ENCODE data around the gene CNOT8.

DNA sequence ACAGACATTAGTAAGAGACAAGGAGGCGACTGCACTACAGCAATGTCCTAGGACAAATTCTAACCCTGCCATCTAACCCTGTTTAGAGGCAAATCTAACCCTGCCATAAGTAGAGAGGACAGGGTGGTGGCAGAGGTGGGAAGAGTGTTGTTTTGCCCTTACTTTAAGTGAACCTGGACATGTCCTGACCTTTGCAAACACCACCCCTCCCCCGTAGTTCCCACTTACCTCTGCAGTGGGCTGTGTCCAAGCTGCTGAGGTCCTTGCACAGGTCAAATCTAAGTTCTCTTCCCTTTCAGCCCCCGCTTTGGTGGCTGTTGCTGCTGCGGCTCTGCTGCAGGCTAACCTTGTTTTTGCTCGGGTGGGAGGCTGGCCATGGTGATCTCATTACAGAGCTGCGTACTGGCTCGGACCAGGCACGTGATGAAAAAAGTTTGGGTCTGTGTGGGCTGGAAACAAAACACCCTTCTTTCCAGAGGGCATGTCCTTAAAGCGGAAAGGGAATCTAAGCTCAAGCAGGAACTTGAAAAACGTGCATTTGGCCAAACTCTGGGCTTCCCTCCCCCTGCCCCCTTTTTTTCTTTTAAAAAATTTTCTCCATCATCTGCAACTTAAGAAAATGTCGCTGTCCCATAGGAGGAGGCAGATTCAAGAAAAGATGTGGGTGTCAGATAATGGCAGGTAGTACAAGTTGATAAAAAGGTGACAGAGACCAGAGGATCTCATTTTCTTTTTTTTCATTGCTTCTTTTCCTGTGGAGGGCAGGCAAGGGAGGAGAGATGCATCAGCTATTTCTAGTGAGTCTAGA, 8.0 kb upstream of the CNOT8 start, which contains the start of gene FAXDC2:
- TF ChIP-seq TAF1 (IDR thresholded peaks at IDR 0.05; ENCODE audit: low read depth, low read length) (no peak), POLR2AphosphoS5 (IDR thresholded peaks at IDR 0.05; ENCODE audit: low read depth, low read length) (no peak), POLR2A (IDR thresholded peaks at IDR 0.05; ENCODE audit: low read depth, low read length) (no peak)

All from GM12891 (cell line).